HG03135 (cell line): ENCODE data around the gene KCNAB2.

ENCODE experiments used
- ATAC-seq: cut with Tn5 transposase; IDR thresholded peaks from one replicate; pipeline ENCODE4 v1.9.1; 2021; ENCODE audit warnings: mild to moderate bottlenecking, moderate library complexity; ENCODE audit not compliant: unreplicated experiment

KCNAB2 gene

GRCh38 chr1:6144175-6144574, 98.5 kb downstream of the KCNAB2 start:
- no peak for ATAC-seq

GRCh38 chr1:6144647-6145395, 99.1 kb downstream of the KCNAB2 start:
- no peak for ATAC-seq

GRCh38 chr1:6145396-6145750, 99.7 kb downstream of the KCNAB2 start:
- ATAC-seq = no peak

GRCh38 chr1:6145864-6146410, 100.2 kb downstream of the KCNAB2 start:
- no peak for ATAC-seq

GRCh38 chr1:6148497-6149241, 103.0 kb downstream of the KCNAB2 start:
- no peak for ATAC-seq

GRCh38 chr1:6149597-6149996, 103.9 kb downstream of the KCNAB2 start:
- no peak for ATAC-seq

- no peak for ATAC-seq
Measured at GRCh38 chr1:6150006-6150938, 104.6 kb downstream of the KCNAB2 start.
